Measurements from ENCODE around the gene KIF14. TPM values are rescaled to one million over a fixed set of nuclear protein-coding genes. Genes with fewer than 3 reads are reported as not detected.

KIF14 gene
- total RNA-seq, 5 donors from 2014 or later (not counting 1 experiment from before 2014, with no cell fraction given): 0.03 to 0.33 (median 0.19) TPM

GRCh38 chr1:200646515-200646914, 26.0 kb upstream of the KIF14 start:
- DNase-seq: no peak
- 100% methylated on average over 3 of the region's 4 CpGs for WGBS (ENCODE audit: insufficient coverage)
- H3K4me1 Mint-ChIP-seq: peaks cover 0 to 2% (median 0%) of the 10 kb centered on the region in 3 donors
- no peak overlapping the region for H3K27ac Mint-ChIP-seq
- H3K4me1 ChIP-seq (ENCODE audit: control insufficient read depth in 1 of 2, extremely low read depth in 1 of 2, insufficient read depth in 2 of 2, low read length in 2 of 2): no peaks in the 10 kb centered on the region
- ATAC-seq (replicated peaks in 1 of 4): no peak
- H3K36me3 ChIP-seq (ENCODE audit: control insufficient read depth in 2 of 2, extremely low read depth in 1 of 2, insufficient read depth in 1 of 2, low read length in 1 of 2): peaks cover 0 to 32% of the 10 kb centered on the region in 2 donors
- H3K9me3 ChIP-seq: no peaks in the 10 kb centered on the region
- no peak overlapping the region for H3K4me3 Mint-ChIP-seq
- POLR2A ChIA-PET: no interaction called here
- no peak overlapping the region for H3K27ac ChIP-seq (ENCODE audit: low read length)
- no peaks in the 10 kb centered on the region for H3K27me3 Mint-ChIP-seq
- CTCF ChIA-PET: interaction anchor here in 1 of 2 donors (1.8 kb wide), 1 partner anchor 24 kb away, joined by 5 read pairs; no protein-coding TSS in a partner anchor
- peaks cover 38% of the 10 kb centered on the region for H3K36me3 Mint-ChIP-seq
- no peaks in the 10 kb centered on the region for H3K27me3 ChIP-seq (replicated peaks in 1 of 2; ENCODE audit: control insufficient read depth in 2 of 2, extremely low read depth in 1 of 2, insufficient read depth in 2 of 2, low read length in 1 of 2)
- no peak overlapping the region for H3K4me3 ChIP-seq (ENCODE audit: control insufficient read depth in 1 of 2, extremely low read depth in 1 of 2, low read length in 1 of 2)
- no peaks in the 10 kb centered on the region for H3K9me3 Mint-ChIP-seq

DNA sequence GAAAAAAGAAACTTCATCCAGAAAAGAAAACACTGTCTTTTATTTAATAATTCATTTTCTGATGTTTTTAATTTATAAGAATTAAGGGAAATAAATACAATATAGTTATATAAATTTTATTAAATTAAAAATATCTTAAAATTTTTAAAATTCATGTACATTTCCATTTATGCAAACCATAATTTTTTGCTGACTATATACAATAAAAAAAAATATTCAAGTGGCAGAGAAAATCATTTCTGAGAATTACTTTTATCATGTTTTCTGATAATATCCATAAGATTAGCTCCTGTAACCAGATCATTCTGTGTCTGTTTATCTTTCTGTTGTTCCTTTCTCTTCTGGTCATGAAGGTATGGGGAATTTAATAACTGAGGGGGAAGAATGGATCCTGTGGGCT, 23.5 kb upstream of the KIF14 start:
- Mint-ChIP-seq H3K4me1 (peaks cover 0 to 2% (median 0%) of the 10 kb centered on the region in 3 donors), H3K4me3 (no peak overlapping the region), H3K27me3 (no peaks in the 10 kb centered on the region), H3K36me3 (peaks cover 41% of the 10 kb centered on the region), H3K27ac (peak overlapping the region in 1 of 2 donors; percentile 8), H3K9me3 (no peaks in the 10 kb centered on the region)
- DNase-seq (no peak), ATAC-seq (replicated peaks in 1 of 4) (no peak)
- H3K36me3 ChIP-seq (ENCODE audit: control insufficient read depth in 2 of 2, extremely low read depth in 1 of 2, insufficient read depth in 1 of 2, low read length in 1 of 2): peaks cover 0 to 31% of the 10 kb centered on the region in 2 donors
- H3K4me1 ChIP-seq (ENCODE audit: control insufficient read depth in 1 of 2, extremely low read depth in 1 of 2, insufficient read depth in 2 of 2, low read length in 2 of 2): no peaks in the 10 kb centered on the region
- no peaks in the 10 kb centered on the region for H3K9me3 ChIP-seq
- no peak overlapping the region for H3K27ac ChIP-seq (ENCODE audit: low read length)
- ChIA-PET CTCF (interaction anchor here in 1 of 2 donors (1.0 kb wide), 1 partner anchor 160 kb away, joined by 3 read pairs; no protein-coding TSS in a partner anchor), POLR2A (no interaction called here)
- H3K27me3 ChIP-seq (replicated peaks in 1 of 2; ENCODE audit: control insufficient read depth in 2 of 2, extremely low read depth in 1 of 2, insufficient read depth in 2 of 2, low read length in 1 of 2): no peaks in the 10 kb centered on the region
- H3K4me3 ChIP-seq (ENCODE audit: control insufficient read depth in 1 of 2, extremely low read depth in 1 of 2, low read length in 1 of 2): no peak overlapping the region

DNA sequence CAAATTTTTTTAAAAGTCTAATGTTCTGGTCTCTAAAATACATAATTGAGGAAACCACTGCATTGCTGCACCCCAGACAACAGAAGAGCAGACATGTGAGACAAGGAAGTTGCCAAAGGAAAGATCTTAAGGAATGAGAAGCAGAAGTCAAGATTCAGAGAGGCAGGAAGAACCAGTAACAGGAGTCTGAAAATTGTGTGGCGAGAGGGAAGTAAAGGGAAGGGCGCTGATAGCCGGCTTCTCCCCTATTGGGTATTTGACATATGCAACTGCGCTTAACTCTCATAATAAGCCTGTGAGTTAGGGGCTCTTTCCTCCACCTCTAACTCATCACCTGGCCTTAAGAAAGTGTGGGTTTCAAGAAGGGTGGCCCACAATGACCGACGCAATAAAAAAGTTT, 21.9 kb upstream of the KIF14 start:
- Histone ChIP-seq H3K27me3 (replicated peaks in 1 of 2; ENCODE audit: control insufficient read depth in 2 of 2, extremely low read depth in 1 of 2, insufficient read depth in 2 of 2, low read length in 1 of 2) (no peaks in the 10 kb centered on the region), H3K36me3 (ENCODE audit: control insufficient read depth in 2 of 2, extremely low read depth in 1 of 2, insufficient read depth in 1 of 2, low read length in 1 of 2) (peaks cover 0 to 21% of the 10 kb centered on the region in 2 donors), H3K27ac (ENCODE audit: low read length) (no peak overlapping the region), H3K4me3 (ENCODE audit: control insufficient read depth in 1 of 2, extremely low read depth in 1 of 2, low read length in 1 of 2) (no peak overlapping the region), H3K9me3 (no peaks in the 10 kb centered on the region), H3K4me1 (ENCODE audit: control insufficient read depth in 1 of 2, extremely low read depth in 1 of 2, insufficient read depth in 2 of 2, low read length in 2 of 2) (no peaks in the 10 kb centered on the region)
- CTCF ChIA-PET: no interaction called here
- Mint-ChIP-seq H3K36me3 (peaks cover 39% of the 10 kb centered on the region), H3K4me1 (peaks cover 0 to 2% (median 0%) of the 10 kb centered on the region in 3 donors), H3K4me3 (no peak overlapping the region), H3K9me3 (no peaks in the 10 kb centered on the region), H3K27me3 (no peaks in the 10 kb centered on the region), H3K27ac (no peak overlapping the region)
- DNase-seq (no peak), ATAC-seq (replicated peaks in 1 of 4) (no peak)
- POLR2A ChIA-PET: no interaction called here
- WGBS (ENCODE audit: insufficient coverage): 90% methylated on average over 2 of the region's 6 CpGs

DNA sequence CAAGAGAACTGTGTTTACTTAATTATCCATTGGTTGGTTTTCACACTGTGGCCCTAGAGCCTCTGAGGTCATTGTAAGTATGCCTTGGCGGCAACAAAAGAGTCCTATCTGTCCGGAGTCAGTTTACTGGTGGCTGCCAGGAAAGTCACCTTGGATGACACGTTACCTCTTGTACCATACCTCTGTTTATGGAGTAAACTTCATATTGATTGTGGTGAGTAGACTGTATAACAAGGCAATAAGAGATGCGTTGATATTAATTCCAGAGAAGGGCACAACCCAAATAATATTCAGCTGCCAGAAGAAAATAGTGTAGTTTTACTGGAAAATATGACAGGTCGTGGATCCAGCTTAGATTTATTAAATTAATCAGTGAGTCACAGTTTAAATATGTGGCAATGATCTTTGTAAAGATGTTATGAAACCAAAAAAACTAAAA, 20.4 kb upstream of the KIF14 start:
- Histone ChIP-seq H3K4me3 (ENCODE audit: control insufficient read depth in 1 of 2, extremely low read depth in 1 of 2, low read length in 1 of 2) (no peak overlapping the region), H3K36me3 (ENCODE audit: control insufficient read depth in 2 of 2, extremely low read depth in 1 of 2, insufficient read depth in 1 of 2, low read length in 1 of 2) (peaks cover 0 to 13% of the 10 kb centered on the region in 2 donors), H3K27ac (ENCODE audit: low read length) (no peak overlapping the region), H3K27me3 (replicated peaks in 1 of 2; ENCODE audit: control insufficient read depth in 2 of 2, extremely low read depth in 1 of 2, insufficient read depth in 2 of 2, low read length in 1 of 2) (no peaks in the 10 kb centered on the region), H3K4me1 (ENCODE audit: control insufficient read depth in 1 of 2, extremely low read depth in 1 of 2, insufficient read depth in 2 of 2, low read length in 2 of 2) (no peaks in the 10 kb centered on the region), H3K9me3 (no peaks in the 10 kb centered on the region)
- Mint-ChIP-seq H3K36me3 (peaks cover 27% of the 10 kb centered on the region), H3K9me3 (no peaks in the 10 kb centered on the region), H3K27me3 (no peaks in the 10 kb centered on the region), H3K4me1 (no peaks in the 10 kb centered on the region), H3K4me3 (no peak overlapping the region), H3K27ac (no peak overlapping the region)
- DNase-seq (no peak), ATAC-seq (replicated peaks in 1 of 4) (no peak)
- WGBS (ENCODE audit: insufficient coverage): 100% methylated on average over 1 of the region's 5 CpGs
- POLR2A ChIA-PET: no interaction called here
- CTCF ChIA-PET: no interaction called here

- CTCF ChIA-PET: interaction anchor here in 1 of 2 donors (0.6 kb wide), 1 partner anchor 131 kb away, joined by 3 read pairs; no protein-coding TSS in a partner anchor
- no CpG with 5 or more reads among the region's 4 CpGs for WGBS (ENCODE audit: insufficient coverage)
- H3K27ac Mint-ChIP-seq: no peak overlapping the region
Measured at GRCh38 chr1:200640373-200640962, 19.9 kb upstream of the KIF14 start.

GRCh38 chr1:200638073-200638472, 17.5 kb upstream of the KIF14 start:
- 95% methylated on average over 6 of the region's 7 CpGs for WGBS (ENCODE audit: insufficient coverage)
- Histone ChIP-seq H3K27me3 (replicated peaks in 1 of 2; ENCODE audit: control insufficient read depth in 2 of 2, extremely low read depth in 1 of 2, insufficient read depth in 2 of 2, low read length in 1 of 2) (no peaks in the 10 kb centered on the region), H3K9me3 (no peaks in the 10 kb centered on the region), H3K27ac (ENCODE audit: low read length) (no peak overlapping the region), H3K36me3 (ENCODE audit: control insufficient read depth in 2 of 2, extremely low read depth in 1 of 2, insufficient read depth in 1 of 2, low read length in 1 of 2) (peaks cover 0 to 6% of the 10 kb centered on the region in 2 donors), H3K4me3 (ENCODE audit: control insufficient read depth in 1 of 2, extremely low read depth in 1 of 2, low read length in 1 of 2) (no peak overlapping the region), H3K4me1 (ENCODE audit: control insufficient read depth in 1 of 2, extremely low read depth in 1 of 2, insufficient read depth in 2 of 2, low read length in 2 of 2) (no peaks in the 10 kb centered on the region)
- H3K4me1 Mint-ChIP-seq: no peaks in the 10 kb centered on the region
- H3K9me3 Mint-ChIP-seq: no peaks in the 10 kb centered on the region
- no peak for DNase-seq
- ChIA-PET POLR2A (interaction anchor here in 1 of 2 donors (0.6 kb wide), 1 partner anchor 32 kb away, joined by 6 read pairs; no protein-coding TSS in a partner anchor), CTCF (no interaction called here)
- no peak overlapping the region for H3K4me3 Mint-ChIP-seq
- no peak overlapping the region for H3K27ac Mint-ChIP-seq
- no peaks in the 10 kb centered on the region for H3K27me3 Mint-ChIP-seq
- no peak for ATAC-seq (replicated peaks in 1 of 4)
- peaks cover 18% of the 10 kb centered on the region for H3K36me3 Mint-ChIP-seq

More at GRCh38 chr1:200640373-200640962, 19.9 kb upstream of the KIF14 start:
- DNase-seq (no peak), ATAC-seq (replicated peaks in 1 of 4) (no peak)
- peaks cover 0 to 10% of the 10 kb centered on the region in 2 donors for H3K36me3 ChIP-seq (ENCODE audit: control insufficient read depth in 2 of 2, extremely low read depth in 1 of 2, insufficient read depth in 1 of 2, low read length in 1 of 2)
- Mint-ChIP-seq H3K4me3 (no peak overlapping the region), H3K27me3 (no peaks in the 10 kb centered on the region), H3K36me3 (peaks cover 24% of the 10 kb centered on the region), H3K9me3 (no peaks in the 10 kb centered on the region), H3K4me1 (no peaks in the 10 kb centered on the region)
- H3K4me1 ChIP-seq (ENCODE audit: control insufficient read depth in 1 of 2, extremely low read depth in 1 of 2, insufficient read depth in 2 of 2, low read length in 2 of 2): no peaks in the 10 kb centered on the region
- H3K27me3 ChIP-seq (replicated peaks in 1 of 2; ENCODE audit: control insufficient read depth in 2 of 2, extremely low read depth in 1 of 2, insufficient read depth in 2 of 2, low read length in 1 of 2): no peaks in the 10 kb centered on the region
- H3K4me3 ChIP-seq (ENCODE audit: control insufficient read depth in 1 of 2, extremely low read depth in 1 of 2, low read length in 1 of 2): no peak overlapping the region
- no peak overlapping the region for H3K27ac ChIP-seq (ENCODE audit: low read length)
- POLR2A ChIA-PET: interaction anchor here in 1 of 2 donors (0.6 kb wide), 1 partner anchor 43 kb away, joined by 7 read pairs; no protein-coding TSS in a partner anchor
- no peaks in the 10 kb centered on the region for H3K9me3 ChIP-seq
